HG02840 (cell line): ENCODE data around the gene BIRC2.
A peak's percentile ranks its signal among the peaks of the same experiment; 100 is the strongest.
"Not testable (repeated sequence)": the region's sequence is repeated elsewhere in the genome, so short reads cannot be mapped to it uniquely, and the experiment has no call there.

Source experiments
- ATAC-seq: cut with Tn5 transposase; IDR thresholded peaks from one replicate; pipeline ENCODE4 v1.9.1; 2021; ENCODE audit warnings: mild to moderate bottlenecking, moderate library complexity, moderate number of reproducible peaks; ENCODE audit not compliant: unreplicated experiment, low FRiP score

Gene BIRC2

GRCh38 chr11:102346748-102347461 is at the start of gene BIRC2:
Gene BIRC2, plus strand, starts transcription at chr11:102347214. Its CDS starts 2,641 bp downstream, at chr11:102349855.
- peak; percentile 88 for ATAC-seq

- not testable (repeated sequence) for ATAC-seq
These were observed 46.2 kb upstream of the BIRC2 start for GRCh38 chr11:102300837-102301236.

GRCh38 chr11:102302241-102302640 is 44.8 kb upstream of the BIRC2 start:
- no peak for ATAC-seq

GRCh38 chr11:102304686-102305085 is 42.3 kb upstream of the BIRC2 start:
- no peak for ATAC-seq

- ATAC-seq = no peak
These were observed 41.5 kb upstream of the BIRC2 start for GRCh38 chr11:102305352-102306047.

GRCh38 chr11:102306048-102306597 is 40.9 kb upstream of the BIRC2 start:
- no peak for ATAC-seq

GRCh38 chr11:102306817-102307726 is 39.9 kb upstream of the BIRC2 start:
- no peak for ATAC-seq

GRCh38 chr11:102307727-102308038 is 39.3 kb upstream of the BIRC2 start:
- ATAC-seq = no peak

GRCh38 chr11:102309621-102310541 is 37.1 kb upstream of the BIRC2 start:
- ATAC-seq = no peak

- no peak for ATAC-seq
These were observed 34.3 kb upstream of the BIRC2 start for GRCh38 chr11:102312667-102313066.

- ATAC-seq = no peak
These were observed 33.6 kb upstream of the BIRC2 start for GRCh38 chr11:102313238-102313940.

- no peak for ATAC-seq
These were observed 32.2 kb upstream of the BIRC2 start for GRCh38 chr11:102314784-102315183.

- no peak for ATAC-seq
These were observed 30.6 kb upstream of the BIRC2 start for GRCh38 chr11:102316346-102316904.

- peak; percentile 91 for ATAC-seq
These were observed 29.8 kb upstream of the BIRC2 start, which contains the start of gene BIRC3 for GRCh38 chr11:102317099-102317767. Gene BIRC3, plus strand, starts transcription at chr11:102317484. Its CDS starts 7,026 bp downstream, at chr11:102324510.

- no peak for ATAC-seq
These were observed 29.3 kb upstream of the BIRC2 start for GRCh38 chr11:102317768-102318103.

- no peak for ATAC-seq
These were observed 28.5 kb upstream of the BIRC2 start for GRCh38 chr11:102318469-102318868.

- ATAC-seq = no peak
These were observed 27.5 kb upstream of the BIRC2 start for GRCh38 chr11:102319544-102319943.

GRCh38 chr11:102320188-102320587 is 26.8 kb upstream of the BIRC2 start:
- no peak for ATAC-seq
